ENCODE results near the gene SH3D21. TPM values are rescaled to one million over a fixed set of nuclear protein-coding genes. Genes with fewer than 3 reads are reported as not detected.
A peak's percentile ranks its signal among the peaks of the same experiment; 100 is the strongest.

The SH3D21 gene
- 8.5 TPM for total RNA-seq
- long read RNA-seq, partial matches to known transcripts, result 0 of 3 reads
- long read RNA-seq, other reads (novel, unspliced or antisense), result 2 of 3 reads

DNA sequence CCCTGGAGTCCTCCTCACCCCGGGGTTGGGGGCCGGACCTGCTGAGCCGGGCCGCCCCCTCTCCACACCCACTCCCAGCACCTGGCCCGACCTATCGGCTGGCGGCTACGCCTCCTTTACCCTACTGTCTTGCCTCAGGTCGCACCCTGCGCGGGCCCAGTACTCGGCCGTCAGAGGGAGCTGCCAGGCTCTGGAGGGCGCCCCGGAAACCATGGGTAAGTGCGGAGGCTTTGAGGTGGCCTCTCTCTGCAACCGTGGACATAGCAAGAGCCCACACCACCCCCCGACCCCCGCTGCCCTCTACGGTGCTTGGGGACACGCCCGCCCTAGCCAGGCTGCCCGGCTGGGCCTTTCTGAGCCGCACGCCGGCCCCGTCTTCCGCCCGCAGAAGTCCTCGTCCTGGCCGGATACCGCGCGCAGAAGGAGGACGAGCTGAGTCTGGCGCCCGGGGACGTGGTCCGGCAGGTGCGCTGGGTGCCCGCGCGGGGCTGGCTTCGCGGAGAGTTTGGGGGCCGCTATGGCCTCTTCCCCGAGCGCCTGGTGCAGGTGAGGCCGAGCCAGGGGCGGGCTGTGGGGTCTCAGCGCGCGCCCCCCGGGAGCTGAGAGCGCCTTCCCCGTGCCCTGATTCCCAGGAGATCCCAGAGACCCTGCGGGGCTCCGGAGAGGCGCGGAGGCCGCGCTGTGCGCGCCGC, at the start of gene SH3D21:
Gene SH3D21 (plus strand): TSS at position 159 of the 692 bp plus-strand sequence. CDS start 53 bp downstream, at position 212.
- H3K4me3 ChIP-seq, result peak within 1 kb of the TSS; percentile 96
- H3K36me3 ChIP-seq, result peaks cover 32% of the 10 kb centered on the region
- intact Hi-C loops (cut with DNase I), result no loop called here
- no peaks in the 10 kb centered on the region for H3K9me3 ChIP-seq
- ATAC-seq (peak; percentile 87 to 89), DNase-seq (peak; percentile 81)
- peak within 1 kb of the TSS; percentile 92 for H3K27ac ChIP-seq
- TF ChIP-seq CTCF (IDR thresholded peaks at IDR 0.05), result peak; percentile 16
- H3K27me3 ChIP-seq (ENCODE audit: low read depth), result no peaks in the 10 kb centered on the region
- peaks cover 22% of the 10 kb centered on the region for H3K4me1 ChIP-seq

GRCh38 chr1:36256558-36257374, 49.4 kb upstream of the SH3D21 start:
- Histone ChIP-seq H3K36me3 (peaks cover 47% of the 10 kb centered on the region), H3K27me3 (ENCODE audit: low read depth) (no peaks in the 10 kb centered on the region), H3K9me3 (no peaks in the 10 kb centered on the region), H3K4me3 (no peak overlapping the region), H3K4me1 (peaks cover 41% of the 10 kb centered on the region), H3K27ac (no peak overlapping the region)
- no peak for ATAC-seq
- no peak for DNase-seq
- TF ChIP-seq CTCF (IDR thresholded peaks at IDR 0.05), result no peak
- intact Hi-C loops (cut with DNase I), result no loop called here

- TF ChIP-seq CTCF (IDR thresholded peaks at IDR 0.05), result no peak
- Histone ChIP-seq H3K9me3 (no peaks in the 10 kb centered on the region), H3K27ac (no peak overlapping the region), H3K4me1 (peaks cover 35% of the 10 kb centered on the region), H3K27me3 (ENCODE audit: low read depth) (no peaks in the 10 kb centered on the region), H3K4me3 (no peak overlapping the region), H3K36me3 (peaks cover 53% of the 10 kb centered on the region)
- ATAC-seq, result no peak
- intact Hi-C loops (cut with DNase I), result no loop called here
- DNase-seq, result no peak
These were observed 48.8 kb upstream of the SH3D21 start for GRCh38 chr1:36257375-36257767.

GRCh38 chr1:36258960-36259344, 47.2 kb upstream of the SH3D21 start:
- no peak overlapping the region for H3K27ac ChIP-seq
- no peak for TF ChIP-seq CTCF (IDR thresholded peaks at IDR 0.05)
- DNase-seq (no peak), ATAC-seq (peak in 1 of 2 donors; percentile 36)
- intact Hi-C loops (cut with DNase I), result no loop called here
- peaks cover 64% of the 10 kb centered on the region for H3K36me3 ChIP-seq
- no peaks in the 10 kb centered on the region for H3K27me3 ChIP-seq (ENCODE audit: low read depth)
- no peak overlapping the region for H3K4me3 ChIP-seq
- peaks cover 24% of the 10 kb centered on the region for H3K4me1 ChIP-seq
- no peaks in the 10 kb centered on the region for H3K9me3 ChIP-seq

DNA sequence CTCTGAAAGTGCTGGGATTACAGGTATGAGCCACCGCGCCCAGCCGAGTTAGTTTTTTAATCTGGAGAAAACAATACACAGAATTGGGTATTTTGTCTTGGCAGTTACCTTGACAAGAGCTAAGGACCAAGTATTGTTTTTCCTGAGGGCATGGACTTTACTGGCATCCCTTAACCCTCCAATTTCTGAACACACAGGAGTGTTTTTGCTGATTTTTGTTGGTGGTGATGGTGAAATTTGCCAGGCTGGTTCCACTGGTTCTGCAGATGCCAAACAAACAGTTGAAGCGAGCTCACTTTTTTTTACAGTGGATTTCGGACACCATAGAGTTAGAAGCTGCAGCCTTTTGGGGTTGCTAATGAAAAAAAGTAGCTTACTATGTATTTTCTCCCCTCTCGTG, 37.2 kb upstream of the SH3D21 start:
- H3K27ac ChIP-seq, result no peak overlapping the region
- H3K27me3 ChIP-seq (ENCODE audit: low read depth), result no peaks in the 10 kb centered on the region
- DNase-seq, result no peak
- no peak for TF ChIP-seq CTCF (IDR thresholded peaks at IDR 0.05)
- no peak for ATAC-seq
- H3K4me3 ChIP-seq, result no peak overlapping the region
- no peaks in the 10 kb centered on the region for H3K9me3 ChIP-seq
- H3K36me3 ChIP-seq, result peaks cover 58% of the 10 kb centered on the region
- H3K4me1 ChIP-seq, result no peaks in the 10 kb centered on the region
- intact Hi-C loops (cut with DNase I), result no loop called here
